H1 (cell line): ENCODE measurements around the gene FDXACB1. TPM values are rescaled to one million over a fixed set of nuclear protein-coding genes. Genes with fewer than 3 reads are reported as not detected.

Source experiments
- BRCA1 ChIP-seq: IDR thresholded peaks from 2 replicates; pipeline ENCODE4 v1.6.1; 2012; ENCODE audit warnings: low read depth, low read length, improper control_type of control experiment
- RBBP5 ChIP-seq: IDR thresholded peaks from 2 replicates; pipeline ENCODE4 v1.7.1; 2012; ENCODE audit warnings: low read depth, mild to moderate bottlenecking, inconsistent platforms, low read length, moderate library complexity, borderline replicate concordance
- SP4 ChIP-seq: IDR thresholded peaks from 2 replicates; pipeline ENCODE4 v1.6.1; 2012; ENCODE audit warnings: low read length, inconsistent platforms
- polyA plus RNA-seq, 7 experiments: library from polyadenylated mRNA; depleted of rRNA in 3 of 7; stranded (reverse) in 5 of 7; unstranded in 2 of 7; fragments of >200 nt in 5 of 7; fragments of 200-250 nt in 2 of 7; gene quantifications; 1 replicate in 5 of 7; 2 replicates in 1 of 7; 4 replicates in 1 of 7; pipeline versions ENCODE4 v1.2.1 to v1.2.3, GENCODE V29; 2011 to 2013; ENCODE audit warnings: missing spikeins in 2 of 7, mixed read lengths in 2 of 7
- total RNA-seq: library from RNA; stranded (reverse); fragmentation: NEBNext Ultra II Directional; extraction: Animal tissue kit (Norgen Biotek cat#: 25700); gene quantifications from 2 replicates; pipeline ENCODE4 v1.2.1, GENCODE V29; 2021

FDXACB1 gene
- total and polyA plus RNA-seq, 2 of the 8 experiments (the other 6 are each of a cell fraction or from before 2014, with no cell fraction given) = 1.4 to 2.3 TPM

- TF ChIP-seq BRCA1 = no peak
- TF ChIP-seq RBBP5 = no peak
- no peak for TF ChIP-seq SP4
- TF ChIP-seq, all 59 proteins: peak for 0
Measured at GRCh38 chr11:111910676-111911562, 32.0 kb upstream of the FDXACB1 start (continued).
